Fibroblast of skin of abdomen (primary cell): ENCODE measurements around the gene GRID2.

Experiments used
- DNase-seq: peaks from one replicate; pipeline ENCODE4 v3.0.0-alpha.2; 2013

GRID2 gene

GRCh38 chr4:92988301-92988700, 684.5 kb downstream of the GRID2 start:
- DNase-seq, result no peak

- DNase-seq, result no peak
Measured at GRCh38 chr4:92992758-92993157, 689.0 kb downstream of the GRID2 start.

- no peak for DNase-seq
Measured at GRCh38 chr4:92994727-92995126, 691.0 kb downstream of the GRID2 start.

GRCh38 chr4:92996533-92996932, 692.8 kb downstream of the GRID2 start:
- DNase-seq, result no peak

- DNase-seq, result no peak
Measured at GRCh38 chr4:93000910-93001309, 697.1 kb downstream of the GRID2 start.

- no peak for DNase-seq
Measured at GRCh38 chr4:93002240-93002639, 698.5 kb downstream of the GRID2 start.

- no peak for DNase-seq
Measured at GRCh38 chr4:93016350-93016749, 712.6 kb downstream of the GRID2 start.

GRCh38 chr4:93018243-93018642, 714.5 kb downstream of the GRID2 start:
- no peak for DNase-seq

- no peak for DNase-seq
Measured at GRCh38 chr4:93018806-93019205, 715.0 kb downstream of the GRID2 start.

GRCh38 chr4:93029769-93030168, 726.0 kb downstream of the GRID2 start:
- DNase-seq, result no peak

- DNase-seq, result no peak
Measured at GRCh38 chr4:93030670-93031069, 726.9 kb downstream of the GRID2 start.

- no peak for DNase-seq
Measured at GRCh38 chr4:93031431-93032098, 727.8 kb downstream of the GRID2 start.

GRCh38 chr4:93042746-93043145, 739.0 kb downstream of the GRID2 start:
- DNase-seq, result no peak

GRCh38 chr4:93053140-93053539, 749.4 kb downstream of the GRID2 start:
- DNase-seq, result no peak

GRCh38 chr4:93061826-93062225, 758.1 kb downstream of the GRID2 start:
- no peak for DNase-seq

- DNase-seq, result peak; percentile 1
Measured at GRCh38 chr4:93063325-93063724, 759.6 kb downstream of the GRID2 start.

- DNase-seq, result no peak
Measured at GRCh38 chr4:93065790-93066189, 762.0 kb downstream of the GRID2 start.

- DNase-seq, result peak; percentile 64
Measured at GRCh38 chr4:93066749-93067148, 763.0 kb downstream of the GRID2 start.

GRCh38 chr4:93072292-93072691, 768.5 kb downstream of the GRID2 start:
- DNase-seq, result no peak

GRCh38 chr4:93080316-93080715, 776.5 kb downstream of the GRID2 start:
- DNase-seq, result no peak

GRCh38 chr4:93084599-93085305, 781.0 kb downstream of the GRID2 start:
- DNase-seq, result no peak

- DNase-seq, result no peak
Measured at GRCh38 chr4:93086356-93086755, 782.6 kb downstream of the GRID2 start.

- no peak for DNase-seq
Measured at GRCh38 chr4:93092765-93093164, 789.0 kb downstream of the GRID2 start.

- no peak for DNase-seq
Measured at GRCh38 chr4:93103042-93103441, 799.3 kb downstream of the GRID2 start.
